Skin epidermis (tissue), 12 donors: Measurements from ENCODE around the gene SIRT3.

Source experiments
- H3K27ac ChIP-seq, 21 experiments: fragments of 200-600 bp; sonication (generic) in 11 of 21; one replicate each; pipeline ENCODE4 v1.5.0; 2020; ENCODE audit warnings: mild to moderate bottlenecking in 3 of 21, inconsistent platforms in 2 of 21, moderate library complexity in 2 of 21
- H3K4me3 ChIP-seq, 7 experiments: fragments of 200-600 bp; sonication (generic) in 2 of 7; one replicate each; pipeline ENCODE4 v1.5.0; 2020; ENCODE audit warnings: inconsistent platforms in 2 of 7, mild to moderate bottlenecking in 2 of 7, moderate library complexity in 1 of 7

The SIRT3 gene

GRCh38 chr11:235997-236773, at the start of gene SIRT3:
Gene SIRT3, minus strand, starts transcription at chr11:236342. Its CDS starts 14 bp downstream, at chr11:236328.
- Histone ChIP-seq H3K27ac (peak within 1 kb of the TSS; percentile 46 to 97 (median 93)), H3K4me3 (peak within 1 kb of the TSS; percentile 80 to 100 (median 85))

DNA sequence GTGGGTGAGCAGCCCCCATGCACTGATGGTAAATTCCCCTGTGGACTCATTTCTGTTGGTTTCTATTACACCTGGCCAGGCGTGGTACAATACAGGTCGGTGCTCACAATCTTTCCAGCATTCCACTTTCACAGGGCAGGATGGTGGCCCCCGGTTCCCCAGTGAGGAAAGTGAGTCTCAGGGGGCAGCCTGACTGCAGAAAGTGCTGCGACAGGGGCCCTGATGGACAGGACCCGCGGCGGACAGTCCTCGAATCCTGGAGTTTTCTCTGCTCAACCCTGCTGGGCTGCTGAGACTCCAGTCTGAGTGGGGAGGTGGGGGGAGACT, 49.7 kb upstream of the SIRT3 start:
- H3K4me3 ChIP-seq: no peak overlapping the region
- no peak overlapping the region for H3K27ac ChIP-seq

DNA sequence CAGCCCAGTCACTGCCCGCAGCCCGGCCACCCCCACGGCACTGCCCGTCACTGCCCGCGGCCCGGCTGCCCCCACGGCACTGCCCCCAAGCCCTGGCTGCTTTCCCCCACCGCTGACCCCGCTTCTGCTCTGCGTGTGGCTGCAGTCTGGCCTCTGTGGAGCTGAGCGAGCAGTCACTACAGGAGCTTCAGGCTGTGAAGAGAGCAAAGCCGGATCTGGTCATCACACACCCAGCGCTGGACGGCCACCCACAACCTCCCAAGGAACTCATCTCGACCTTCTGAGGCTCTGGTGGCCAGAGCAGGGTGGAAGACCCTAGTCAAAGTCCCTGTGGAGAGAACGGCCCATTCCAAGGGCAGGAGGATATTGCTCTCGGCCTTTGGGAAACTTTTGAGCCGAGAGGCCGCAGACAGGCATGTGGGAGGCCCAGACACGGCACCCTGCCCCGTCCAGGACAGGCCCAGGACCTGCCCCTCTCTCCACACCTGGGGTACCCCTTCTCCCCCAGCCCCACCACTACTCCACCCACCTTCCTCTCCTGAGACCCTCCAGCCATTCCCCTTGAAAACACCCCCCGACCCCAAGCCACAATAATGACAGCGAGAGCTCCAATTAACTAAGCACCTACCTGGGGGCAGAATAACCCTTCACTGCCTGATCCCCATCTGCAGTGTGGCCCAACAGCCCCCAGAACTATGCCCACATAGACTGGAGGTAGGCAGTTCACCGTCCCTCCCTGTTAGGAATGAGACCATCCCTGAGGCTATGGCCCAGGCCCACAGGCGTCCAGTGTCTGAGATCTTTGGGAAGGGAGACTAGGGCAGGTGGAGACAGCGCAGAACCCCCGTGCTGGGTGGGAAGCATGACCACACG, 49.1 kb upstream of the SIRT3 start:
- Histone ChIP-seq H3K27ac (no peak overlapping the region), H3K4me3 (no peak overlapping the region)

GRCh38 chr11:284105-285020, 48.2 kb upstream of the SIRT3 start:
- H3K4me3 ChIP-seq: no peak overlapping the region
- no peak overlapping the region for H3K27ac ChIP-seq

- Histone ChIP-seq H3K4me3 (no peak overlapping the region), H3K27ac (no peak overlapping the region)
Observed at GRCh38 chr11:283405-284104, 47.4 kb upstream of the SIRT3 start.

DNA sequence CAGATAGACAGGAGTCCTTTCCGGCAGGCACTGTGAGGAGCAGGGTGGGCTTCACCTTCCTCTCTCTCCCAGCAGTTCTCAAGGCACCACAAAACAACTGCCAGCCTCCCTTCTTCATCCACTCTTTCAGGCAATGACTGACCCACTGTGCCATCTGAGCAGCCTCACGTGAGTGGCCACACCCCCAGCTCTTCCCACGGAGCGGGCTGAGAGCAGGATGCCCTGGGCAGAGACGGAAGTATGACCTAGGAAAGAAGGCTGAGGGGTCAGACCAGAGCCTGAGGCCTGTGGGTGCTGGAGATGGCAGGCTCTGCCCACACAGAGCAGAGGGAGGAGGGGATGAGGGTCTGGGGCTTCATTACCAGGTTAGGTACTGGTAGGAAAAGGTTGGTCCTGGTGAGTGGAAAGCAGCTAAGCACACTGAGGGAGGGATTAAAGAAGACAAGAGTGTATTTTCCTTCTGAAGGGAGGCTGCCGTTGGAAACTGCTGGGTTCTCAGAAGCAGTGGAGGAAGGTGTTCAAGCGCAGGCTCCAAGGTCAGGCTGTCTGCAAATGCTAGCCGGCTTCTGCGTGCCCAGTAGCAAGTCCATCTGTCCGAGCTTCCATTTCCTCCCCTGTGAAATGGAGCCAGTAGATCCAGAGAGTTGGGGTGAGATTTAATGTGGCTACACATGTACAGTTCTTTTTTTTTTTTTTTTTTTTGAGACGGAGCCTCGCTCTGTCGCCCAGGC, 46.7 kb upstream of the SIRT3 start:
- Histone ChIP-seq H3K4me3 (no peak overlapping the region), H3K27ac (no peak overlapping the region)

DNA sequence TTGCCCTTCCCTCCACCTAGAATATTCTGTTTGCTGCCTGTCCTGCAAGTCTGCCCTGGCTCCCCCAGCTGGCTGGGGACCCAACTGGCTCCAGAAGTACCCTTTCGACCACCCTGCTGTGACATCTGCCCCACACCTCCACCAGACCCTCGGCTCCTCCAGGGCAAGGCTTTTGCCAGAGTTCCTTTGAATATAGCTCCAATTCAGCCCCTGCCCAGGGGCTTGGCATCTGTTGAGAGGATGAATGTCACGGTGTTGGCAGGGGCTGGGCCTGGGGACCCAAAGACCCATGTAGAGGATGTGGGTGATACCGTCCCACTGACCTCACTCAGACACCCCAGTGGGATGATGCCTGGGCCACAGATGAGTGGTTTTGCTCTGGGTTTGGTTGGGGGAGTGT, 46.0 kb upstream of the SIRT3 start:
- no peak overlapping the region for H3K4me3 ChIP-seq
- no peak overlapping the region for H3K27ac ChIP-seq

- H3K4me3 ChIP-seq: peak overlapping the region in 4 of 7 experiments; percentile 11 to 35 (median 24)
- H3K27ac ChIP-seq: no peak overlapping the region
Observed at GRCh38 chr11:281486-282161, 45.5 kb upstream of the SIRT3 start.

DNA sequence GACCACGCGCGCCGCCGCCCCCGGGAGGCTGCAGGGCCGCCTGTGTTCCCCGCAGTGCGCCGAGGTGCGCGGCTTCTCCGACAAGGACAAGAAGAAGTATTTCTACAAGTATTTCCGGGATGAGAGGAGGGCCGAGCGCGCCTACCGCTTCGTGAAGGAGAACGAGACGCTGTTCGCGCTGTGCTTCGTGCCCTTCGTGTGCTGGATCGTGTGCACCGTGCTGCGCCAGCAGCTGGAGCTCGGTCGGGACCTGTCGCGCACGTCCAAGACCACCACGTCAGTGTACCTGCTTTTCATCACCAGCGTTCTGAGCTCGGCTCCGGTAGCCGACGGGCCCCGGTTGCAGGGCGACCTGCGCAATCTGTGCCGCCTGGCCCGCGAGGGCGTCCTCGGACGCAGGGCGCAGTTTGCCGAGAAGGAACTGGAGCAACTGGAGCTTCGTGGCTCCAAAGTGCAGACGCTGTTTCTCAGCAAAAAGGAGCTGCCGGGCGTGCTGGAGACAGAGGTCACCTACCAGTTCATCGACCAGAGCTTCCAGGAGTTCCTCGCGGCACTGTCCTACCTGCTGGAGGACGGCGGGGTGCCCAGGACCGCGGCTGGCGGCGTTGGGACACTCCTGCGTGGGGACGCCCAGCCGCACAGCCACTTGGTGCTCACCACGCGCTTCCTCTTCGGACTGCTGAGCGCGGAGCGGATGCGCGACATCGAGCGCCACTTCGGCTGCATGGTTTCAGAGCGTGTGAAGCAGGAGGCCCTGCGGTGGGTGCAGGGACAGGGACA, 44.8 kb upstream of the SIRT3 start:
- Histone ChIP-seq H3K27ac (peak overlapping the region in 1 of 21 experiments; percentile 6), H3K4me3 (peak overlapping the region; percentile 15 to 35 (median 23))

DNA sequence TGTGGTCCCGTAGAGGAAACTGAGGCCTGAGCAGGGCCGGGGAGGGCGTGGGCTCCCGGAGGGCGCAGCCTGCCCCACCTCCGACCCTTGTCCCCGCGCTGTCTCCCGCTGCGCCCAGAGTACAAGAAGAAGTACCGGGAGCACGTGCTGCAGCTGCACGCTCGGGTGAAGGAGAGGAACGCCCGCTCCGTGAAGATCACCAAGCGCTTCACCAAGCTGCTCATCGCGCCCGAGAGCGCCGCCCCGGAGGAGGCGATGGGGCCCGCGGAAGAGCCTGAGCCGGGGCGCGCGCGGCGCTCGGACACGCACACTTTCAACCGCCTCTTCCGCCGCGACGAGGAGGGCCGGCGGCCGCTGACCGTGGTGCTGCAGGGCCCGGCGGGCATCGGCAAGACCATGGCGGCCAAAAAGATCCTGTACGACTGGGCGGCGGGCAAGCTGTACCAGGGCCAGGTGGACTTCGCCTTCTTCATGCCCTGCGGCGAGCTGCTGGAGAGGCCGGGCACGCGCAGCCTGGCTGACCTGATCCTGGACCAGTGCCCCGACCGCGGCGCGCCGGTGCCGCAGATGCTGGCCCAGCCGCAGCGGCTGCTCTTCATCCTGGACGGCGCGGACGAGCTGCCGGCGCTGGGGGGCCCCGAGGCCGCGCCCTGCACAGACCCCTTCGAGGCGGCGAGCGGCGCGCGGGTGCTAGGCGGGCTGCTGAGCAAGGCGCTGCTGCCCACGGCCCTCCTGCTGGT, 44.0 kb upstream of the SIRT3 start:
- H3K27ac ChIP-seq: peak overlapping the region in 1 of 21 experiments; percentile 30
- H3K4me3 ChIP-seq: peak overlapping the region; percentile 17 to 35 (median 23)

GRCh38 chr11:279040-279965, 43.2 kb upstream of the SIRT3 start:
- Histone ChIP-seq H3K27ac (peak overlapping the region in 1 of 21 experiments; percentile 30), H3K4me3 (peak overlapping the region; percentile 14 to 35 (median 22))

- H3K27ac ChIP-seq: peak within 1 kb of the TSS in 1 of 21 experiments; percentile 30
- peak within 1 kb of the TSS; percentile 14 to 35 (median 22) for H3K4me3 ChIP-seq
Observed at GRCh38 chr11:278001-278951, 42.1 kb upstream of the SIRT3 start, which contains the start of gene NLRP6. Gene NLRP6, plus strand, starts transcription at chr11:278407. Its CDS starts 163 bp downstream, at chr11:278570.

DNA sequence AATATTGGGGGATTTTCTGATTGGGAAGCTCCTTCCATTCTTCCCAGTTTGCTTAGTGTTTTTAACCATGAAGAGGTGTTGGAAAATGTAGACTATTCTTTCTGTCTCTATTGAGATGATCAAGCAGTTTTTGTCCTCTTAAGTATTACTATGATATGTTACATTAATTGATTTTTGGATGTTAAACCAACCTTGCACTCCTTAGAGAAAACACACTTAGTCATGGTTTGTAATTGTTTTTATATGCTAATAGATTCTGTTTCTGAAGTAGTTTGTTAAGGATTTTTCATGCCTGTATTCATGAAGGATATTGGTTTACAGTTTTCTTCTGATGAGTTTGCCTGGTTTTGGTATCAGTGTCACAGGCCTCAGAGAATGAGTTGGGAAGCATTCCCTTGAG, 40.1 kb upstream of the SIRT3 start:
- Histone ChIP-seq H3K27ac (no peak overlapping the region), H3K4me3 (no peak overlapping the region)

GRCh38 chr11:272931-273198, 36.7 kb upstream of the SIRT3 start:
- no peak overlapping the region for H3K27ac ChIP-seq
- H3K4me3 ChIP-seq: no peak overlapping the region
